Activated T-helper 17 cell treated with anti-CD3 and anti-CD28 coated beads, Interleukin-2, amount 50 U/mL, for 72 hours (primary cell): ENCODE results near the gene GABBR1. TPM values are rescaled to one million over a fixed set of nuclear protein-coding genes. Genes with fewer than 3 reads are reported as not detected.
A peak's percentile ranks its signal among the peaks of the same experiment; 100 is the strongest.

ENCODE experiments used
- ATAC-seq: fragments of 150-1000 bp; cut with Tn5 transposase; replicated peaks from 2 replicates; pipeline ENCODE4 v1.10.0; 2021; ENCODE audit warnings: mild to moderate bottlenecking, moderate library complexity
- H3K27ac Mint-ChIP-seq: one replicate; pipeline ENCODE4 v1.8.0; 2022; ENCODE audit warnings: mixed read lengths
- H3K27me3 Mint-ChIP-seq: one replicate; pipeline ENCODE4 v1.8.0; 2022; ENCODE audit warnings: mixed read lengths
- H3K36me3 Mint-ChIP-seq: one replicate; pipeline ENCODE4 v1.8.0; 2022; ENCODE audit warnings: low read depth, mild to moderate bottlenecking, mixed read lengths
- H3K4me1 Mint-ChIP-seq: one replicate; pipeline ENCODE4 v1.8.0; 2022; ENCODE audit warnings: mixed read lengths
- H3K4me3 Mint-ChIP-seq: one replicate; pipeline ENCODE4 v1.8.0; 2022; ENCODE audit warnings: mild to moderate bottlenecking, mixed read lengths
- H3K9me3 Mint-ChIP-seq: one replicate; pipeline ENCODE4 v1.8.0; 2022; ENCODE audit warnings: mixed read lengths
- total RNA-seq, 2 donors: library from RNA; stranded (reverse); gene quantifications; one replicate each; pipeline ENCODE4 v1.2.3, GENCODE V29; 2022

The GABBR1 gene
- total RNA-seq, 2 donors from 2014 or later: 19.3 to 46.1 TPM

GRCh38 chr6:29641430-29642148, 8.6 kb upstream of the GABBR1 start:
- no peaks in the 10 kb centered on the region for H3K9me3 Mint-ChIP-seq

GRCh38 chr6:29637247-29637646, 4.3 kb upstream of the GABBR1 start:
- H3K4me3 Mint-ChIP-seq: no peak overlapping the region
- no peaks in the 10 kb centered on the region for H3K36me3 Mint-ChIP-seq
- H3K9me3 Mint-ChIP-seq: no peaks in the 10 kb centered on the region
- peaks cover 8% of the 10 kb centered on the region for H3K4me1 Mint-ChIP-seq
- ATAC-seq: no peak
- H3K27ac Mint-ChIP-seq: no peak overlapping the region
- no peaks in the 10 kb centered on the region for H3K27me3 Mint-ChIP-seq

More at GRCh38 chr6:29641430-29642148, 8.6 kb upstream of the GABBR1 start:
- H3K4me3 Mint-ChIP-seq: peak overlapping the region; percentile 54
- peak; percentile 93 for ATAC-seq
- H3K27ac Mint-ChIP-seq: peak overlapping the region; percentile 76
- no peaks in the 10 kb centered on the region for H3K27me3 Mint-ChIP-seq
- peaks cover 8% of the 10 kb centered on the region for H3K4me1 Mint-ChIP-seq
- H3K36me3 Mint-ChIP-seq: no peaks in the 10 kb centered on the region

- Mint-ChIP-seq H3K27me3 (no peaks in the 10 kb centered on the region), H3K4me3 (peak overlapping the region; percentile 85), H3K4me1 (peaks cover 31% of the 10 kb centered on the region), H3K36me3 (peaks cover 8% of the 10 kb centered on the region), H3K9me3 (no peaks in the 10 kb centered on the region), H3K27ac (peak overlapping the region; percentile 5)
- ATAC-seq: no peak
These were observed 537 bp upstream of the GABBR1 start for GRCh38 chr6:29633534-29633905.

GRCh38 chr6:29631860-29632731, 887 bp downstream of the GABBR1 start:
- peaks cover 8% of the 10 kb centered on the region for H3K36me3 Mint-ChIP-seq
- H3K27me3 Mint-ChIP-seq: no peaks in the 10 kb centered on the region
- no peaks in the 10 kb centered on the region for H3K9me3 Mint-ChIP-seq
- H3K4me1 Mint-ChIP-seq: peaks cover 36% of the 10 kb centered on the region
- ATAC-seq: peak; percentile 35
- H3K27ac Mint-ChIP-seq: peak overlapping the region; percentile 67
- peak overlapping the region; percentile 85 for H3K4me3 Mint-ChIP-seq

- no peak for ATAC-seq
- H3K9me3 Mint-ChIP-seq: no peaks in the 10 kb centered on the region
- peaks cover 42% of the 10 kb centered on the region for H3K4me1 Mint-ChIP-seq
- H3K4me3 Mint-ChIP-seq: peak overlapping the region; percentile 85
- H3K27ac Mint-ChIP-seq: peak overlapping the region; percentile 67
- H3K27me3 Mint-ChIP-seq: no peaks in the 10 kb centered on the region
- peaks cover 8% of the 10 kb centered on the region for H3K36me3 Mint-ChIP-seq
These were observed 1.7 kb downstream of the GABBR1 start for GRCh38 chr6:29631209-29631810.

- ATAC-seq: no peak
- no peaks in the 10 kb centered on the region for H3K27me3 Mint-ChIP-seq
- peaks cover 48% of the 10 kb centered on the region for H3K4me1 Mint-ChIP-seq
- H3K27ac Mint-ChIP-seq: no peak overlapping the region
- peaks cover 8% of the 10 kb centered on the region for H3K36me3 Mint-ChIP-seq
- peak overlapping the region; percentile 85 for H3K4me3 Mint-ChIP-seq
- no peaks in the 10 kb centered on the region for H3K9me3 Mint-ChIP-seq
These were observed 2.7 kb downstream of the GABBR1 start for GRCh38 chr6:29630315-29630714.

- H3K27me3 Mint-ChIP-seq: no peaks in the 10 kb centered on the region
- H3K9me3 Mint-ChIP-seq: no peaks in the 10 kb centered on the region
- H3K27ac Mint-ChIP-seq: peak overlapping the region; percentile 83
- peaks cover 48% of the 10 kb centered on the region for H3K4me1 Mint-ChIP-seq
- H3K36me3 Mint-ChIP-seq: peaks cover 8% of the 10 kb centered on the region
- H3K4me3 Mint-ChIP-seq: peak overlapping the region; percentile 85
- no peak for ATAC-seq
These were observed 3.4 kb downstream of the GABBR1 start for GRCh38 chr6:29629571-29629970.

GRCh38 chr6:29628419-29629281, 4.3 kb downstream of the GABBR1 start:
- ATAC-seq: peak; percentile 61
- peaks cover 17% of the 10 kb centered on the region for H3K36me3 Mint-ChIP-seq
- no peaks in the 10 kb centered on the region for H3K27me3 Mint-ChIP-seq
- peaks cover 48% of the 10 kb centered on the region for H3K4me1 Mint-ChIP-seq
- H3K4me3 Mint-ChIP-seq: peak overlapping the region; percentile 85
- peak overlapping the region; percentile 83 for H3K27ac Mint-ChIP-seq
- H3K9me3 Mint-ChIP-seq: no peaks in the 10 kb centered on the region

GRCh38 chr6:29627755-29628418, 5.1 kb downstream of the GABBR1 start:
- Mint-ChIP-seq H3K27me3 (no peaks in the 10 kb centered on the region), H3K36me3 (peaks cover 19% of the 10 kb centered on the region), H3K4me3 (peak overlapping the region; percentile 85), H3K9me3 (no peaks in the 10 kb centered on the region), H3K4me1 (peaks cover 48% of the 10 kb centered on the region), H3K27ac (peak overlapping the region; percentile 83)
- ATAC-seq: peak; percentile 37

- ATAC-seq: no peak
- no peaks in the 10 kb centered on the region for H3K9me3 Mint-ChIP-seq
- peaks cover 47% of the 10 kb centered on the region for H3K4me1 Mint-ChIP-seq
- H3K27me3 Mint-ChIP-seq: no peaks in the 10 kb centered on the region
- no peak overlapping the region for H3K27ac Mint-ChIP-seq
- H3K36me3 Mint-ChIP-seq: peaks cover 22% of the 10 kb centered on the region
- peak overlapping the region; percentile 41 for H3K4me3 Mint-ChIP-seq
These were observed 5.8 kb downstream of the GABBR1 start for GRCh38 chr6:29626948-29627754.

GRCh38 chr6:29625337-29625930, 7.5 kb downstream of the GABBR1 start:
- peak overlapping the region; percentile 30 for H3K27ac Mint-ChIP-seq
- H3K36me3 Mint-ChIP-seq: peaks cover 31% of the 10 kb centered on the region
- H3K27me3 Mint-ChIP-seq: no peaks in the 10 kb centered on the region
- peaks cover 31% of the 10 kb centered on the region for H3K4me1 Mint-ChIP-seq
- ATAC-seq: no peak
- H3K4me3 Mint-ChIP-seq: no peak overlapping the region
- no peaks in the 10 kb centered on the region for H3K9me3 Mint-ChIP-seq

GRCh38 chr6:29624520-29624961, 8.4 kb downstream of the GABBR1 start:
- no peaks in the 10 kb centered on the region for H3K27me3 Mint-ChIP-seq
- ATAC-seq: no peak
- peaks cover 40% of the 10 kb centered on the region for H3K36me3 Mint-ChIP-seq
- H3K9me3 Mint-ChIP-seq: no peaks in the 10 kb centered on the region
- H3K4me1 Mint-ChIP-seq: peaks cover 26% of the 10 kb centered on the region
- peak overlapping the region; percentile 3 for H3K27ac Mint-ChIP-seq
- no peak overlapping the region for H3K4me3 Mint-ChIP-seq
